Measurements from ENCODE around the gene MMRN1.

DNA sequence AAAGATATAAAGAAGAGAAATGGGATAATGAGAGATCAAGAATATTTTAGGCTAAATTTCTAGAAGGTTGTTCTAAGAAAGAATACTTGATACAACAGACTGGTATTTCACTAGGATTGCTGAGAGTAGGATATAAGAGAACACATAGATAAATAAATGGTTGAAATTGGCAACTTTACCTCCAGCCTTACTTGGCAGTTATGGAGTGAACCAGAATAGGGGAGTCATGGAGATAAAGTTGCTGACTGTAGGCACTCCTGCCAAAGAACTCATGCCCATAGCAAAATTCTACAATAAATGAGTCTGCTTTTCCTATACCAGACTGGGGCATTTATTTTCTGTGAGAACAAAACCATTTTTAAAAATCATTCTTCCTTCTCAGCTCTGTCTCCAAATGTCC is 26.4 kb upstream of the MMRN1 start:
- TF ChIP-seq, protein P1, sequence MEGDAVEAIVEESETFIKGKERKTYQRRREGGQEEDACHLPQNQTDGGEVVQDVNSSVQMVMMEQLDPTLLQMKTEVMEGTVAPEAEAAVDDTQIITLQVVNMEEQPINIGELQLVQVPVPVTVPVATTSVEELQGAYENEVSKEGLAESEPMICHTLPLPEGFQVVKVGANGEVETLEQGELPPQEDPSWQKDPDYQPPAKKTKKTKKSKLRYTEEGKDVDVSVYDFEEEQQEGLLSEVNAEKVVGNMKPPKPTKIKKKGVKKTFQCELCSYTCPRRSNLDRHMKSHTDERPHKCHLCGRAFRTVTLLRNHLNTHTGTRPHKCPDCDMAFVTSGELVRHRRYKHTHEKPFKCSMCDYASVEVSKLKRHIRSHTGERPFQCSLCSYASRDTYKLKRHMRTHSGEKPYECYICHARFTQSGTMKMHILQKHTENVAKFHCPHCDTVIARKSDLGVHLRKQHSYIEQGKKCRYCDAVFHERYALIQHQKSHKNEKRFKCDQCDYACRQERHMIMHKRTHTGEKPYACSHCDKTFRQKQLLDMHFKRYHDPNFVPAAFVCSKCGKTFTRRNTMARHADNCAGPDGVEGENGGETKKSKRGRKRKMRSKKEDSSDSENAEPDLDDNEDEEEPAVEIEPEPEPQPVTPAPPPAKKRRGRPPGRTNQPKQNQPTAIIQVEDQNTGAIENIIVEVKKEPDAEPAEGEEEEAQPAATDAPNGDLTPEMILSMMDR (optimal IDR thresholded peaks at IDR 0.05 in 1 of 3, IDR thresholded peaks at IDR 0.05 in 1 of 3, conservative IDR thresholded peaks at IDR 0.05 in 1 of 3; ENCODE audit: extremely low read depth in 1 of 3, insufficient read depth in 2 of 3, low read length in 3 of 3) = no peak
- TF ChIP-seq EZH2 (IDR thresholded peaks at IDR 0.05; ENCODE audit: low read length) = no peak
